Measurements from ENCODE around the gene DPY30. TPM values are rescaled to one million over a fixed set of nuclear protein-coding genes. Genes with fewer than 3 reads are reported as not detected.
A peak's percentile ranks its signal among the peaks of the same experiment; 100 is the strongest.

DPY30 gene
- total RNA-seq, 3 donors from 2014 or later (not counting 1 experiment from before 2014, with no cell fraction given), result 24.3 to 36.6 (median 25.7) TPM

GRCh38 chr2:31998731-31999383 is 40.7 kb downstream of the DPY30 start:
- Mint-ChIP-seq H3K27ac (peak overlapping the region; percentile 10 to 25), H3K4me3 (peak overlapping the region; percentile 29), H3K9me3 (no peaks in the 10 kb centered on the region), H3K4me1 (peaks cover 43 to 57% of the 10 kb centered on the region in 2 donors), H3K36me3 (no peaks in the 10 kb centered on the region), H3K27me3 (ENCODE audit: low read depth in 2 of 2) (no peaks in the 10 kb centered on the region)
- Histone ChIP-seq H3K4me3 (ENCODE audit: low read length) (no peak overlapping the region), H3K27me3 (ENCODE audit: control insufficient read depth, insufficient read depth, low read length) (no peaks in the 10 kb centered on the region), H3K9me3 (ENCODE audit: control insufficient read depth, insufficient read depth, low read length) (no peaks in the 10 kb centered on the region), H3K27ac (ENCODE audit: low read length) (no peak overlapping the region), H3K36me3 (ENCODE audit: control insufficient read depth, insufficient read depth, low read length) (no peaks in the 10 kb centered on the region), H3K4me1 (ENCODE audit: control insufficient read depth, insufficient read depth, low read length) (peaks cover 10% of the 10 kb centered on the region)
- TF ChIP-seq, protein P1, sequence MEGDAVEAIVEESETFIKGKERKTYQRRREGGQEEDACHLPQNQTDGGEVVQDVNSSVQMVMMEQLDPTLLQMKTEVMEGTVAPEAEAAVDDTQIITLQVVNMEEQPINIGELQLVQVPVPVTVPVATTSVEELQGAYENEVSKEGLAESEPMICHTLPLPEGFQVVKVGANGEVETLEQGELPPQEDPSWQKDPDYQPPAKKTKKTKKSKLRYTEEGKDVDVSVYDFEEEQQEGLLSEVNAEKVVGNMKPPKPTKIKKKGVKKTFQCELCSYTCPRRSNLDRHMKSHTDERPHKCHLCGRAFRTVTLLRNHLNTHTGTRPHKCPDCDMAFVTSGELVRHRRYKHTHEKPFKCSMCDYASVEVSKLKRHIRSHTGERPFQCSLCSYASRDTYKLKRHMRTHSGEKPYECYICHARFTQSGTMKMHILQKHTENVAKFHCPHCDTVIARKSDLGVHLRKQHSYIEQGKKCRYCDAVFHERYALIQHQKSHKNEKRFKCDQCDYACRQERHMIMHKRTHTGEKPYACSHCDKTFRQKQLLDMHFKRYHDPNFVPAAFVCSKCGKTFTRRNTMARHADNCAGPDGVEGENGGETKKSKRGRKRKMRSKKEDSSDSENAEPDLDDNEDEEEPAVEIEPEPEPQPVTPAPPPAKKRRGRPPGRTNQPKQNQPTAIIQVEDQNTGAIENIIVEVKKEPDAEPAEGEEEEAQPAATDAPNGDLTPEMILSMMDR (IDR thresholded peaks at IDR 0.05), result no peak
- no peak for DNase-seq
- 74% methylated on average over 4 of the region's 4 CpGs for WGBS (ENCODE audit: insufficient coverage)
- intact Hi-C loops (cut with micrococcal nuclease), result no loop called here
- ATAC-seq, result no peak

GRCh38 chr2:31997653-31998052 is 42.0 kb downstream of the DPY30 start:
- Mint-ChIP-seq H3K27me3 (ENCODE audit: low read depth in 2 of 2) (no peaks in the 10 kb centered on the region), H3K36me3 (no peaks in the 10 kb centered on the region), H3K27ac (peak overlapping the region; percentile 45 to 73), H3K4me1 (peaks cover 46 to 59% of the 10 kb centered on the region in 2 donors), H3K4me3 (peak overlapping the region; percentile 37), H3K9me3 (no peaks in the 10 kb centered on the region)
- H3K27me3 ChIP-seq (ENCODE audit: control insufficient read depth, insufficient read depth, low read length), result no peaks in the 10 kb centered on the region
- no peaks in the 10 kb centered on the region for H3K9me3 ChIP-seq (ENCODE audit: control insufficient read depth, insufficient read depth, low read length)
- peak in 1 of 2 donors; percentile 23 for DNase-seq
- no peak overlapping the region for H3K4me3 ChIP-seq (ENCODE audit: low read length)
- 8% methylated on average over 2 of the region's 3 CpGs for WGBS (ENCODE audit: insufficient coverage)
- peak; percentile 76 to 89 (median 85) for ATAC-seq
- TF ChIP-seq, protein P1 (IDR thresholded peaks at IDR 0.05), result no peak
- intact Hi-C loops (cut with micrococcal nuclease), result no loop called here
- no peaks in the 10 kb centered on the region for H3K36me3 ChIP-seq (ENCODE audit: control insufficient read depth, insufficient read depth, low read length)
- H3K27ac ChIP-seq (ENCODE audit: low read length), result peak overlapping the region; percentile 4
- H3K4me1 ChIP-seq (ENCODE audit: control insufficient read depth, insufficient read depth, low read length), result peaks cover 9% of the 10 kb centered on the region

DNA sequence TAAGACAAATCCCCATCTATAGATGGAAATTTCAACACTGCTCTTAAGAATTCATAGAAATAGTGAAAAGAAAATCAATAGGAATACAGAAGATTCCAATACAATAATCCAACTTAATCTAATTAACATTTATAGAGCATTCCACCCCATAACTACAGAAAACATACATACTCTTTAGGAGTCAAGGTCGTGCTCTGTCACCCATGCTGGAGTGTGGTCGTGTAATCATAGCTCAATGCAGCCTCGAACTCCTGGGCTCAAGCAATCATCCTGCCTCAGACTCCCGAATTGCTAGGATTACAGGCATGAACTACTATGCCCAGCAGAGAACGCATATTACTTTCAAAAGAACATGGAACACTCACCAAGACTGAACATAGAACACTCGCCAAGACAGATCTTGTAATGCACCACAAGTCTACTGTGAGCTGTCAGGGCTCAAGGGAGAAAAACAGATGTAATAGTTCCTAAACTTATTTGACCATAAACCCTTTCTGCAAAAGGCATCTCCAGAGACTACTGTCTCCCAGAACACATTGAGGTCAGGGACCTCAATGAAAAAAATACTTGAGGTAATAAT is 42.9 kb downstream of the DPY30 start:
- H3K9me3 Mint-ChIP-seq, result no peaks in the 10 kb centered on the region
- H3K27ac Mint-ChIP-seq, result peak overlapping the region; percentile 45 to 73
- Histone ChIP-seq H3K4me1 (ENCODE audit: control insufficient read depth, insufficient read depth, low read length) (peaks cover 9% of the 10 kb centered on the region), H3K36me3 (ENCODE audit: control insufficient read depth, insufficient read depth, low read length) (no peaks in the 10 kb centered on the region), H3K9me3 (ENCODE audit: control insufficient read depth, insufficient read depth, low read length) (no peaks in the 10 kb centered on the region), H3K27me3 (ENCODE audit: control insufficient read depth, insufficient read depth, low read length) (no peaks in the 10 kb centered on the region), H3K27ac (ENCODE audit: low read length) (no peak overlapping the region), H3K4me3 (ENCODE audit: low read length) (no peak overlapping the region)
- TF ChIP-seq, protein P1 (IDR thresholded peaks at IDR 0.05), result no peak
- intact Hi-C loops (cut with micrococcal nuclease), result no loop called here
- ATAC-seq (no peak), DNase-seq (no peak)
- peaks cover 46 to 59% of the 10 kb centered on the region in 2 donors for H3K4me1 Mint-ChIP-seq
- WGBS (ENCODE audit: insufficient coverage), result 92% methylated on average over 6 of the region's 6 CpGs
- H3K4me3 Mint-ChIP-seq, result no peak overlapping the region
- no peaks in the 10 kb centered on the region for H3K27me3 Mint-ChIP-seq (ENCODE audit: low read depth in 2 of 2)
- H3K36me3 Mint-ChIP-seq, result no peaks in the 10 kb centered on the region

Measured in natural killer cell (primary cell).